A549 treated with ZK216348 at 1 μM for 4 hours (cell line): ENCODE results near the gene IER2. TPM values are rescaled to one million over a fixed set of nuclear protein-coding genes. Genes with fewer than 3 reads are reported as not detected.

Experiments
- total RNA-seq: library from RNA; stranded (reverse); fragments of 200-300 nt; extraction: Qiagen RNA extraction; gene quantifications from 5 replicates; pipeline ENCODE4 v1.2.3, GENCODE V29; 2022; ENCODE audit warnings: low read depth

IER2 gene, protein sequence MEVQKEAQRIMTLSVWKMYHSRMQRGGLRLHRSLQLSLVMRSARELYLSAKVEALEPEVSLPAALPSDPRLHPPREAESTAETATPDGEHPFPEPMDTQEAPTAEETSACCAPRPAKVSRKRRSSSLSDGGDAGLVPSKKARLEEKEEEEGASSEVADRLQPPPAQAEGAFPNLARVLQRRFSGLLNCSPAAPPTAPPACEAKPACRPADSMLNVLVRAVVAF
- total RNA-seq = 34.0 to 67.3 TPM (median 58.4 TPM) in 5 replicates

DNA sequence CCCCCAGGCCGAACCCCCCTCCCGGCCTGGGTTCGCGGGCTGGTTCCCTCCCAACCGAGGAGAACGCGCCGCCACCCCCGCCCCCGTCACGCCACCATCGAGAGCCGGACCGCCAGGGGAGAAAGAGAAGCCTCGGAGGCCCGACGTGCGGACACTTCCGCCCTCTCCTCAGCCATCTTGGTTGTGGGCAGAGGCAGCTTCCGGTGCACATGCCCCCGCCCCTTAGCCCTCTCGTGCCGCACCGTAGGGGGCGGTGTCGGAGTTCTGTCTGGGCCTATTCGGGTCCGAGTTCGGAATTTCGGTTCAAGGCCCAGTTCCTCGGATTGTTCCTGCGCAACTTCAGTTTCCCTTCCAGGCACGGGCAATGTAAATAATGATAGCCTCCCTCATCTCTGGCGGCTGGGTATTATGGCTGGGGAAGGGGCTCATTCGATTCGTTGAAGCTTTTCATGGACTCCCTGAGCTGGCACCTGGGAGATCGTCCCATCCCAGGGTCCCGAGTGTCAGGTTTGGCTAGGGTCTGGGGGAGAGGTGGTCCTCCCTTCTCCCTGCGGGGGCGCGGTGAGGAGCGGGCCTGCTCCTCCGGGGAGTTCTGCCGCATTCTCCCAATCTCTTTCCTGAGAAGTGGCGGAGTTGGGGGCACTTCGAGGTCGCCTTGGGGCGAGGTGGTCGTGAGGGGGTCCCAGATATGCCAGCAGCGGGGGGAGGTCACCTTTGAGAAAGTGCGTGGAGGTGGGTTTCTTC lies at the start of gene IER2, which contains the start of gene STX10:
Gene IER2 (plus strand): TSS at position 225 of the 744 bp plus-strand sequence. CDS start 2,776 bp downstream, outside the sequence.
Gene STX10 (minus strand): TSS at position 189 of the 744 bp plus-strand sequence. CDS start 202 bp downstream, outside the sequence.

DNA sequence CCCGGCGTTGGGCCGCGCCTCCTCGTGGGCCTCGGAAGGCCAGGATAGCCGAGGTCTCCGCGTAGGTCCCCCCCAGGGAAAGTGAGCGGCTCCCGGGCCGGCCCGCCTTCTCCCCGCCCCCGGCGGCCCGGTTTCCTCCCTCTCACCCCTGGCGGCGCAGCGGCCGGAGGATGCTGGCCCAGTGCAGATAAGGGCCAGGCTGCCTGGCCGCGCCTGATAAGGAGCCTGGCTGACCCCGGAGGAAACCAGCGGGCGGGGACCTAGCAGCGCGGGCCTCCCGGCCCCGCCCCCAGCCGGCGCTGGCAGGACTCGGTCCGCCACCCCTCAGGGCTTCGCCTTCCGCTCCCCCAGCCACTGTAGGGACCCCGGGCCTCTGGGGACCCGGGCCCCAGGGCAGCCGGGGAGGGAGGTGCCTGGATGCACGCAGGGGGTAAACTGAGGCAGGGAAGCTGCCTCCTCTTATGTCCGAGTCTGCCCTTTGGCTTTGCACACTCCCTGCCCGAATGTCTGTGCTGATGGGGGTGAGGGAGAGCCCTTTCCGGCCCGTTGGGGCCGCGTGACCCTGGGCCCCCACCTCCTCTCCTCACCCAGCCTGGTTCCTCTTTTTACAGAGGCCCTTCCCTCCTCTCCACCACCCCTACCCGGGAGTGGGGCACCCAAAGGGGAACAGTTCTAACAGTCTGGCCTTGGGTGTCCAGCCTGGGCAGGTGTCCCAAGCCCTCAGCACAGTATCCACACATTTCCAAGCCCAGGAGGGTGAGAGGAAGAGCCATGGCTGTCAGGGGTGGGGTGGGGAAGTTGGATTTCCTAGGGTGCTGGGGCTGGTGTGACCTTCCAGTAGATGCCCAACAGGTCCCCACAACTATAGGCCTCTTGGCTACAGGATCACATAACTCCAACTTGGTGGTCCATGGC lies 47.3 kb upstream of the IER2 start, which contains the start of gene LYL1:
Gene LYL1 (minus strand): TSS at position 193 of the 915 bp plus-strand sequence. CDS start 1,687 bp downstream, outside the sequence.

DNA sequence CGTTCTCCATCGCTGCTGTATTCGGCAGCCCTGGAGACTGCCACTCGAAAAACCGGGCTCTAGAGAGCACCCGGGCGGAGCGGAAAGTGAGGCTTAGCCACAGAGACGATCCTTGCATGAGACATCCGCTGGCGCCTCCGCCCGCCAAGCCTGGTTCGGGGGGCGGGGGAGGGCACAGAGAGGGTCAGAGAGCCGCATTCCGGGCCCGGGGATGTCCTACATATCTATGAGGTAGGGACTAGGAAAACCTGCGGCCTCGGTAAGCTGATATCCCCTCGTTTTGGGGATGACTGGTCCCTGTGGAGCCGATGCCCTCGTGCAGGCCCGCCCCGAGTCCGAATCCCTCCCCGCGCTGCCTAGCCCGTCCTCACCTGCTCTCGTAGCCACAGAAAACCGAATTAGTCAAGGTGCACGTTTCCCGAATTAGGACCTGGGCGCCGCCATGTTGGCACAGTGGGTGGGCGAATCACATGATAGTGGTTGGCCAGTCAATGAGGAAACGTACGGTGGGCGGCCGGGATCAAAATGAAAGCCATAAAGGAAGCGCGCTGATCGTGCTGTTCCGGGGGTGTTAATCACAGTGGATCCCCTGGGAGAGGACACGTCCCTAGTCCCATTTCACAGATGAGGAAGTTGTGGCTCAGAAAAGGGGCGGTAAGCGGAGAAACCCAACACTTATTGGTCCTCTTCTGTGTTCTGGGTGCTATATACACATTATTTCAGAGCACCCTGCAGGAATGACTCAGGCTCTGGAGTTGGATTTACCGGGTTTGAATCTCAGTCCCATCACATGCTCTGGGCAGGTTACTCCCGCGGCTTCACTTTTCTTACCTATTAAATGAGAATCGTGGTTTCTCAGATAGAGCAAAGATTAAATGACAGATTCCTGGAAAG lies 33.7 kb upstream of the IER2 start, which contains the start of gene TRMT1:
Gene TRMT1 (minus strand): TSS at position 459 of the 894 bp plus-strand sequence. CDS start 341 bp downstream, at position 118.

DNA sequence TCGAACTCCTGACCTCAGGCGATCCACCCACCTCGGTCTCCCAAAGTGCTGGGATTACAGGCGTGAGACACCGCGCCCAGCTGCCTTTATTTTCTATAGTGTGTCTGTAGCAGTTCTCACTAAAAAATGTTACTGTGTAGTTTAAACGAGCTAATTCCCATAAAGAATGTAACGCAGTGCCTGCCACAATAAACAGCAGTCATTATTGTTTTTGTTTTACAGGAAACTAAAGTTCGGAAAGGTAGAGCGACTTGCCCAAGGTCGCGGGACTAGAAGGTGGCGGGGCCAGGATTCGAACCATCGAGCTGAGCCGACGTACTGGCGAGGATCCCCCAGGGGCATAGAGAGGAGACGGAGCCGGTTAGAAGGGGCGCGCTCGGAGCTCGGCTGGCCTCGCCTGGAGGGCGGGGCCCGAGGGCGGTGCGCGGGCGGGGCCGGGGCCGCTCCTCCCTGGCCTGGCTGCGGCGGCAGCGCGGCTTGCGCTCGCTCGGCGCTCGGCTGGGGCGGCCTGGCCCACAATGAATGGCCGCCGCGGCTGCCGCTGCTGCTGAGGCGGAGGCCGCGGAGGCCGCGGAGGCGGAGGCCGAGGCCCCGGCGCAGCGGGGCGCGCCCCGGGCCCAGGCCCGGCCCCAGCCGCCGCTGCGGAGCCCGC lies 32.3 kb upstream of the IER2 start, which contains the start of gene NACC1:
Gene NACC1 (plus strand): TSS at position 493 of the 652 bp plus-strand sequence. CDS start 16,944 bp downstream, outside the sequence.

Other genes starting within 250 kb of the IER2 start
- gene SYCE2, start 231.1 kb upstream of the IER2 start, total RNA-seq = 0.29 to 1.0 TPM (median 0.84 TPM) in 4 of 5 replicates, not detected in the other
- 51.4 to 78.1 TPM (median 75.8 TPM) in 5 replicates for gene FARSA, start 216.7 kb upstream of the IER2 start, total RNA-seq
- gene CALR, start 211.8 kb upstream of the IER2 start, total RNA-seq = 489 to 619 TPM (median 537 TPM) in 5 replicates
- 62.0 to 88.3 TPM (median 81.0 TPM) in 5 replicates for gene RAD23A, start 204.5 kb upstream of the IER2 start, total RNA-seq
- gene GADD45GIP1, start 193.2 kb upstream of the IER2 start, total RNA-seq = 28.1 to 58.3 TPM (median 54.3 TPM) in 5 replicates
- 0.08 to 0.19 TPM in 2 of 5 replicates, not detected in the others for gene DAND5, start 180.8 kb upstream of the IER2 start, total RNA-seq
- 2.2 to 4.9 TPM (median 4.5 TPM) in 5 replicates for gene NFIX, start 154.9 kb upstream of the IER2 start, total RNA-seq
- gene LYL1, start 47.6 kb upstream of the IER2 start, total RNA-seq = 0.51 to 1.7 TPM (median 0.93 TPM) in 5 replicates
- gene TRMT1, start 33.7 kb upstream of the IER2 start, total RNA-seq = 33.3 to 44.2 TPM (median 40.1 TPM) in 5 replicates
- gene NACC1, start 32.1 kb upstream of the IER2 start, total RNA-seq = 24.2 to 52.0 TPM (median 41.4 TPM) in 5 replicates
- 36.0 to 61.4 TPM (median 59.8 TPM) in 5 replicates for gene STX10, start within 50 bp of the IER2 start, total RNA-seq